Central memory CD4-positive, alpha-beta T cell (primary cell): Measurements from ENCODE around the gene PTRH2.
A peak's percentile ranks its signal among the peaks of the same experiment; 100 is the strongest.

Source experiments
- DNase-seq: peaks from one replicate; pipeline ENCODE4 v3.0.0; 2022

Gene PTRH2

GRCh38 chr17:59719526-59719925 lies 12.3 kb upstream of the PTRH2 start:
- no peak for DNase-seq

- DNase-seq = no peak
Observed at GRCh38 chr17:59716427-59716826, 9.2 kb upstream of the PTRH2 start.

GRCh38 chr17:59714255-59714654 lies 7.0 kb upstream of the PTRH2 start:
- no peak for DNase-seq

- DNase-seq = no peak
Observed at GRCh38 chr17:59712862-59713261, 5.6 kb upstream of the PTRH2 start.

- DNase-seq = no peak
Observed at GRCh38 chr17:59711936-59712335, 4.7 kb upstream of the PTRH2 start.

- peak; percentile 8 for DNase-seq
Observed at GRCh38 chr17:59707971-59708430, 771 bp upstream of the PTRH2 start.

- DNase-seq = no peak
Observed at GRCh38 chr17:59702304-59702703, 4.9 kb downstream of the PTRH2 start.

GRCh38 chr17:59699786-59700185 lies 7.4 kb downstream of the PTRH2 start:
- no peak for DNase-seq

GRCh38 chr17:59699218-59699617 lies 8.0 kb downstream of the PTRH2 start:
- no peak for DNase-seq

- no peak for DNase-seq
Observed at GRCh38 chr17:59698143-59698542, 9.1 kb downstream of the PTRH2 start.

- DNase-seq = no peak
Observed at GRCh38 chr17:59696682-59697277, 10.4 kb downstream of the PTRH2 start.

- DNase-seq = no peak
Observed at GRCh38 chr17:59695945-59696681, 11.1 kb downstream of the PTRH2 start.

GRCh38 chr17:59694344-59694743 lies 12.9 kb downstream of the PTRH2 start:
- DNase-seq = no peak

- DNase-seq = no peak
Observed at GRCh38 chr17:59693582-59693981, 13.6 kb downstream of the PTRH2 start.

- no peak for DNase-seq
Observed at GRCh38 chr17:59688496-59688895, 18.7 kb downstream of the PTRH2 start.

- DNase-seq = no peak
Observed at GRCh38 chr17:59688008-59688407, 19.2 kb downstream of the PTRH2 start.

- DNase-seq = no peak
Observed at GRCh38 chr17:59684967-59685366, 22.3 kb downstream of the PTRH2 start.

GRCh38 chr17:59683283-59683682 lies 23.9 kb downstream of the PTRH2 start:
- no peak for DNase-seq

- no peak for DNase-seq
Observed at GRCh38 chr17:59680314-59680713, 26.9 kb downstream of the PTRH2 start.

GRCh38 chr17:59678918-59679317 lies 28.3 kb downstream of the PTRH2 start:
- DNase-seq = no peak

GRCh38 chr17:59676716-59677115 lies 30.5 kb downstream of the PTRH2 start:
- DNase-seq = no peak

- DNase-seq = no peak
Observed at GRCh38 chr17:59675231-59675630, 32.0 kb downstream of the PTRH2 start.

GRCh38 chr17:59671386-59671785 lies 35.8 kb downstream of the PTRH2 start:
- no peak for DNase-seq

GRCh38 chr17:59669944-59670343 lies 37.3 kb downstream of the PTRH2 start:
- DNase-seq = no peak

- DNase-seq = no peak
Observed at GRCh38 chr17:59669411-59669810, 37.8 kb downstream of the PTRH2 start.
